ENCODE results near the gene MFSD12. TPM values are rescaled to one million over a fixed set of nuclear protein-coding genes. Genes with fewer than 3 reads are reported as not detected.
"Not testable (repeated sequence)": the region's sequence is repeated elsewhere in the genome, so short reads cannot be mapped to it uniquely, and the experiment has no call there.

Gene MFSD12
- total RNA-seq, 1 donor from 2014 or later, result 82.8 TPM

- no peak for DNase-seq (ENCODE audit: low spot score)
Observed at GRCh38 chr19:3537438-3538240, 19.7 kb downstream of the MFSD12 start.

DNA sequence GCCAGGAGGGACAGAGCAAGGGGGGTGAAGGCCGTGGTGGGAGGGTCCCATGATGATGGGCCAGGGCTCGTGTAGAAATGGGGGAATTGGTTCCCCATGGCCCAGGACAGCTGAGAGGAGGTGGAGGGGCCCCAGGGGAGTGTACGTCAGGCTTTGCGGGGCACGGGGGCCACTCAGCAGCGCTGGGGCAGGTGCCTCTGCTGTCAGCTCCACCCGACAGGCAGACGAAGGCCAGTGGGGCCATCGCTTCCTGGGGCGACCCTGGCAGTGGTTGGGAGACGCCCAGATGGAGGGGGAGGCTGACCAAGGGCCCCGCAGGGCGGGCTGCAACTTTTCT is 20.3 kb downstream of the MFSD12 start:
- no peak for DNase-seq (ENCODE audit: low spot score)

DNA sequence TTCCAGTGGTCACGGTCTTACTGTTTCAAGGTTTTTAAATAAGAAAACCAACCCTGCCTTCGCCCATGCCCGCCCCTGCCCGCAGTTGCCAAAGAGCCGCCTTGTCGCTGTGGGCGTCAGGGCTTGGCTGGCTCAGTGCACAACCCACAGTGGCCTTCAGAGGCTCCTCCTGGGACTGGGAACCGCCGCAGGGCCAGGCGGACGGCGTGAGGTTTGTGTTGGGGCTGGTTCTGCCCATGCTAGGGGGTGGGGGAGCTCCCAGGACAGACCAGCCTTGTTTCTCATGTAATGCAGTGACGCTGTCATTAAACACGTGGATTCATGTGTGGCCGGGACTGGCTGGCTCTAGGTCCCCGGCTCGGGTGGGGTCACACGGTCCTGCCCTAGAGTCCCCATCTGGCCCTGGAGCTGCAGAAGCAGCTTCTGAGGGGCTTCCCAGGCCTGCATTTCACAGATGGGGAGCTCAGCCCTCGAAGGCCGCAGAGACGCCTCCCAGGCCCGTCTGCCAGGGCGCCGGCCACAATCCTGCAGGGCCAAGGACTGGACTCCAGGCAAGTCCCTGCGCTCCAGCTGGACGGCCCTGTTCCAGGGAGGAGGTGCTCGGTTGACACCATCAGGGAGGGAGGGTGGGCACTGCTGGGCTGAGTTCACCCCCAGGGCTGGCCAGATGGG is 20.8 kb downstream of the MFSD12 start:
- no peak for DNase-seq (ENCODE audit: low spot score)

DNA sequence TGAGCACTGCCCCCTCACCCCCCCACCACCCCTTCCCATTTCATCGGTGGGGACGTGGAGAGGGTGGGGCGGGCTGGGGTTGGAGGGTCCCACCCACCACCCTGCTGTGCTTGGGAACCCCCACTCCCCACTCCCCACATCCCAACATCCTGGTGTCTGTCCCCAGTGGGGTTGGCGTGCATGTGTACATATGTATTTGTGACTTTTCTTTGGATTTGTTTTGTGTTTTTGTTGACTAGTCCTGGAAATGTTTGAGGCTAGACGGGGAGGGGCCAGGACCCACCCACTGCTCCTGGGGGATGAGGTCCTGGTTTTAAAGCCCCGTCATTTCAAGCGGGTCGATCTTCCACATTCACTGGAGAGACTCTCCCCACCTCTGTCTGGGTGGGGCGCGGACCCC is 21.4 kb downstream of the MFSD12 start:
- no peak for DNase-seq (ENCODE audit: low spot score)

DNA sequence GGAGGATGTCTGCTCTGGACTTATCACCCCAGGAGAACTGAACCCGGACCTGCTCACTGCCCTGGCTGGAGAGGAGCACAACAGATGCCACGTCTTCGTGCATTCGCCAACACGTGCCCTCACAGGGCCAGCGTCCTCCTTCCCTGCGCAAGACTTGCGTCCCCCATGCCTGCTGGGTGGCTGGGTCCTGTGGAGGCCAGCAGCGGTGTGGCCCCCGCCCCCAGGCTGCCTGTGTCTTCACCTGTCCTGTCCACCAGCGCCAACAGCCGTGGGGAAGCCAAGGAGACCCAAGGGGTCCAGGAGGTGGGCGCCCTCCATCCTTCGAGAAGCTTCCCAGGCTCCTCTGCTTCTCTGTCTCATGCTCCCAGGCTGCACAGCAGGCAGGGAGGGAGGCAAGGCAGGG is 21.8 kb downstream of the MFSD12 start:
- no peak for DNase-seq (ENCODE audit: low spot score)

DNA sequence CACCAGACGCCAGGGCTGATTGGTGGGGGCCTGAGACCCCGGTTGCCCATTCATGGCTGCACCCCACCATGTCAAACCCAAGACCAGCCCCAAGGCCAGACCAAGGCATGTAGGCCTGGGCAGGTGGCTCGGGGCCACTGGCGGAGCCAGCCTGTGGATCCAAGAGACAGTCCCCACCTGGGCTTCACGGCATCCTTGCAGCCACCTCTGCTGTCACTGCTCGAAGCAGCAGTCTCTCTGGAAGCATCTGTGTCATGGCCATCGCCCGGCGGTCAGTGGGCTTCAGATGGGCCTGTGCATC is 22.2 kb downstream of the MFSD12 start:
- no peak for DNase-seq (ENCODE audit: low spot score)

DNA sequence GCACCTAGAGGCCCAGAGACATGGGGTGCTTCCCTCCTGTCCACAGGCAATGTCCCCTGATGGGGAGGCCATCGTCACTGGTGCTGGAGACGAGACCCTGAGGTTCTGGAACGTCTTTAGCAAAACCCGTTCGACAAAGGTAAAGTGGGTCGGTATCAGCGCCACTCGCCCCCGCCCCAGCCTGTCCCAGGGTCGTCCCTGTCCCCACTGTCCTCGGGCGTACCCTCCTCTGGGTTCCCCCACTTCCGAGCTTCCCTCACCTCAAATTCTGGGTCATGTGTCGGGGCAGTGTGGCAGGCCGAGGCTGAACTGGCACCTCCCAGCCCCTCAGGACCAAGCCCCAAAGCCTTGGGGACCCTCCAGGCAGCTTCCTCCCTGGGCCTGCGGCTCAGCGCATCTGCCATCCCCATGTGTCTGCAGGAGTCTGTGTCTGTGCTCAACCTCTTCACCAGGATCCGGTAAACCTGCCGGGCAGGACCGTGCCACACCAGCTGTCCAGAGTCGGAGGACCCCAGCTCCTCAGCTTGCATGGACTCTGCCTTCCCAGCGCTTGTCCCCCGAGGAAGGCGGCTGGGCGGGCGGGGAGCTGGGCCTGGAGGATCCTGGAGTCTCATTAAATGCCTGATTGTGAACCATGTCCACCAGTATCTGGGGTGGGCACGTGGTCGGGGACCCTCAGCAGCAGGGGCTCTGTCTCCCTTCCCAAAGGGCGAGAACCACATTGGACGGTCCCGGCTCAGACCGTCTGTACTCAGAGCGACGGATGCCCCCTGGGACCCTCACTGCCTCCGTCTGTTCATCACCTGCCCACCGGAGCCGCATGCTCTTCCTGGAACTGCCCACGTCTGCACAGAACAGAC is 22.8 kb downstream of the MFSD12 start:
- DNase-seq (ENCODE audit: low spot score), result no peak

GRCh38 chr19:3533563-3534216 is 23.7 kb downstream of the MFSD12 start:
- no peak for DNase-seq (ENCODE audit: low spot score)

DNA sequence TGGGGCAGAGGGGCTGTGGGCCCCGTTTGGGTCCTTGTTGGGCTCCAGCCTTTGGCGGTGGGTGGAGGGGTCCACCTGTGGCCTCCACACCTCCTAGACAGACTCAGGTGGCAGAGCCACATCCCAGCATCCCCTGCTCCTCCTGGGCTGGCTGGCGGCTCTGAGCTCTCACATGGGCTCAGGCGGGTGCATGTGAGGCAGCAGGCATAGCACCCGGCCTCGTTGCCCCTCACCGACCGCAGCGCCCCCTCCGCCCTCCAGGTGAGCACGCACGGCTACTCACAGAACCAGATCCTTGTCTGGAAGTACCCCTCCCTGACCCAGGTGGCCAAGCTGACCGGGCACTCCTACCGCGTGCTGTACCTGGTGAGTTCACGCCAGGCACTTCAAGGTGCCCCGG is 24.4 kb downstream of the MFSD12 start:
- DNase-seq (ENCODE audit: low spot score), result no peak

DNA sequence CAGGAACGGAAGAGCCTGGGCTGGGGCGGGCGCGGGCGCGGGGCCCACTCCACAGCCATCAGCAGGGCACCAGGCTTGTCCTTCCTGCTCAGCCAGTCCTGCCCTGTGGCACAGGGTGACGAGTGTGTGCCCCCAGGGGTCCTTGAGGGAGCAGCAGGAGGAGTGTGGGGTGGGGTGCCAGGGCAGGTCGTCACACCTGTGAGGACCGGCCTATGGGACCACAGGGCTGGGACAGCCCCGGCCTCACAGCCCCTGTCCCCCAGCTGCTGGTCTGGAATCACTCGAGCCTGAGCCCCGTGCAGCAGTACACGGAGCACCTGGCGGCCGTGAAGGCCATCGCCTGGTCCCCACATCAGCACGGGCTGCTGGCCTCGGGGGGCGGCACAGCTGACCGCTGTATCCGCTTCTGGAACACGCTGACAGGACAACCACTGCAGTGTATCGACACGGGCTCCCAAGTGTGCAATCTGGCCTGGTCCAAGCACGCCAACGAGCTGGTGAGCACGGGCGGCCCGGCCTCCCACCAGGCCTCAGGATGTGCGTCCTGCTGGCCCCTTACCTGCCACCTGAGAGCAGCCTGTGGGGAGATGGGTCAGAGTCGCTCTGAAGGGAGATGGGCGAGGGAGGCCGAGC is 25.1 kb downstream of the MFSD12 start:
- DNase-seq (ENCODE audit: low spot score), result no peak

DNA sequence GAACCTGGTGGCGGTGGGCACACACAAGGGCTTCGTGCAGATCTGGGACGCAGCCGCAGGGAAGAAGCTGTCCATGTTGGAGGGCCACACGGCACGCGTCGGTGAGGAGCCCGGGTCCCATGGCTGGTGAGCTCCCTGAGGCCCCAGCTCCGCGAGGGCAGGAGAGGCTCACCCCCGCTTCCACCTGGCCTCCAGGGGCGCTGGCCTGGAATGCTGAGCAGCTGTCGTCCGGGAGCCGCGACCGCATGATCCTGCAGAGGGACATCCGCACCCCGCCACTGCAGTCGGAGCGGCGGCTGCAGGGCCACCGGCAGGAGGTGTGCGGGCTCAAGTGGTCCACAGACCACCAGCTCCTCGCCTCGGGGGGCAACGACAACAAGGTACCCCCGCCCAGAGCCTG is 25.7 kb downstream of the MFSD12 start:
- DNase-seq (ENCODE audit: low spot score), result no peak

GRCh38 chr19:3530389-3530788 is 27.0 kb downstream of the MFSD12 start:
- DNase-seq (ENCODE audit: low spot score), result no peak

DNA sequence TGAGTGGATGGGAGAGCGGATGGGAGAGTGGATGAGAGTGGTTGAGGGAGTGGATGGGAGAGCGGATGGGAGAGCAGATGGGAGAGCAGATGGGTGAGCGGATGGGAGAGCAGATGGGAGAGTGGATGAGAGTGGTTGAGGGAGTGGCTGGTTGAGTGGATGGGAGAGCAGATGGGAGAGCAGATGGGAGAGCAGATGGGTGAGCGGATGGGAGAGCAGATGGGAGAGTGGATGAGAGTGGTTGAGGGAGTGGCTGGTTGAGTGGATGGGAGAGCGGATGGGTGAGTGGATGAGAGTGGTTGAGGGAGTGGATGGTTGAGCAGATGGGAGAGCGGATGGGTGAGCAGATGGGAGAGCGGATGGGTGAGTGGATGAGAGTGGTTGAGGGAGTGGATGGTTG is 28.1 kb downstream of the MFSD12 start:
- DNase-seq (ENCODE audit: low spot score), result not testable (repeated sequence)

DNA sequence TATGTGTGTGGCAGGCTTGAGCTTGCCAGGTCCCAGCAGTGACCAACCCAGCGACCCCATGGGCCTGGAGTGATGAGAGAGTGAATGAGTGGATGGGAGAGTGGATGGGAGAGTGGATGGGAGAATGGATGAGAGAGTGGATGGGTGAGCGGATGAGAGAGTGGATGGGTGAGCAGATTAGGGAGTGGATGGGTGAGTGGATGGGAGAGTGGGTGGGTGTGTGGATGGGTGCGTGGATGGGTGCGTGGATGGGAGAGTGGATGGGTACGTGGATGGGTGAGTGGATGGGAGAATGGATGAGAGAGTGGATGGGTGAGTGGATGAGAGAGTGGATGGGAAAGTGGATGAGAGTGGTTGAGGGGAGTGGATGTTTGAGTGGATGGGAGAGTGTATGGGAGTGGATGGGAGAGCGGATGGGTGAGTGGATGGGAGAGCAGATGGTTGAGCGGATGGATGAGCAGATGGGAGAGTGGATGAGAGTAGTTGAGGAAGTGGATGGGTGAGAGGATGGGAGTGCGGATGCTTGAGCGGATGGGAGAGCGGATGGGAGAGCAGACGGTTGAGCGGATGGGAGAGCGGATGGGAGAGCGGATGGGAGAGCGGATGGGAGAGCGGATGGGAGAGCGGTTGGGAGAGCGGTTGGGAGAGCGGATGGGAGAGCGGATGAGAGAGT is 28.7 kb downstream of the MFSD12 start:
- no peak for DNase-seq (ENCODE audit: low spot score)

- no peak for DNase-seq (ENCODE audit: low spot score)
Observed at GRCh38 chr19:3528080-3528479, 29.3 kb downstream of the MFSD12 start.

- no peak for DNase-seq (ENCODE audit: low spot score)
Observed at GRCh38 chr19:3527238-3527910, 30.0 kb downstream of the MFSD12 start.

DNA sequence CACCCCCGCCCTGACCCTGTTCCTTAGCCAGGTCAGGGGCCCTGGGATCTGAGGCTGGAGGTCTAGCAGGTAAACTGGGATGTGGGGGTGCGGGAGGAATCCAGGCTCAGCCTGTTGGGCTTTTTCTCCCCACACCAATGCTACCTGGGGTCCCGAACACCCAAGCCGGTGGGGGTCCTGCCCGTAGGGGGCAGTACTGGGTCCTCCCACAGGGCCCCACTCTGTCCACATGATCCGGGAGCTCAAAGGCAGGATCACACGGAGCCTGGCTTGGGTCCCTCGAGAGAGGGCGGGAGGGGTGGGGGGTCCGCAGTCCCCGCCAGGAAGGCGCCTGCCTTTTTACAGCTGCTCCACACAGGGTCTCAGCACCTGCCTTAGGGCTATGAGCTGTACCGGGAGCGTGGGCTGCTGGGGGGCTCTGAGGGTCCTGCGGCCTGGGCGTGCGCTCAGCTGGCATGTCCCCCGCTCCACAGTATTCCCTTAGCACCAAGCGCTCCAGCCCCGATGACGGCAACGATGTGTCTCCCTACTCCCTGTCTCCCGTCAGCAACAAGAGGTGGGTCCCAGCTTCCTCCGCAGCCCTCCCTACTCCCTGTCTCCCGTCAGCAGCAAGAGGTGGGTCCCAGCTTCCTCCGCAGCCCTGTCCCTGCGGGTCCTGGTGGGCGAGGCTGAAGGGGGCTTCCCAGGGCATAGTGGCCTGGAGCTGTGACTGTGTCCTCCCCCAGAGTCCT is 30.7 kb downstream of the MFSD12 start:
- no peak for DNase-seq (ENCODE audit: low spot score)

DNA sequence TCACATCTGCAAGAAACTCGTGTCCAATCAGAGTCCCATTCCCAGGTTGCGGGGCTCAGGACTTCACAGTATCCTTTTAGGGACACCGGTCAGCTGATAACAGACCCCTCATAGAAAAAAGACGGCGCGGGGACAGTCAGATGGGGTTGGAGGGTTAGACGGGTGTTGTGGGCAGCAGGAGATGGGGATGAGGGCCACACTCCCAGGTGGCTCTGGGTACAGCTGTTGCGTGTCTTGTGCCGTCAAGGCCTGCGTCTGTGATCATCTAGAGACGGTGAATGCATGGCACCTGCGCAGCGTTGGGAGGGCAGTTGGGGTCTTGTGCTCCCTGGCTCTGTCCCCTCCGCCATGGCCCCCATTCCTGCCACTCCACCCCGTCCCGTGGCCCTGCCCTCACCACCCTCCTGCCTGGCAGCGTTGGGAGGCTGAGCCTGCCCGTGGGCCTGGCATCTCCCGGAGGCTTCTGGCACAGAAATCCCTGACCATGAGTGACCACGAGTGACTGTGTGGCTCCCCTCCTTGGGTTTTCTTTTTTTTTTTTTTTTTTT is 32.4 kb downstream of the MFSD12 start:
- DNase-seq (ENCODE audit: low spot score), result no peak

DNA sequence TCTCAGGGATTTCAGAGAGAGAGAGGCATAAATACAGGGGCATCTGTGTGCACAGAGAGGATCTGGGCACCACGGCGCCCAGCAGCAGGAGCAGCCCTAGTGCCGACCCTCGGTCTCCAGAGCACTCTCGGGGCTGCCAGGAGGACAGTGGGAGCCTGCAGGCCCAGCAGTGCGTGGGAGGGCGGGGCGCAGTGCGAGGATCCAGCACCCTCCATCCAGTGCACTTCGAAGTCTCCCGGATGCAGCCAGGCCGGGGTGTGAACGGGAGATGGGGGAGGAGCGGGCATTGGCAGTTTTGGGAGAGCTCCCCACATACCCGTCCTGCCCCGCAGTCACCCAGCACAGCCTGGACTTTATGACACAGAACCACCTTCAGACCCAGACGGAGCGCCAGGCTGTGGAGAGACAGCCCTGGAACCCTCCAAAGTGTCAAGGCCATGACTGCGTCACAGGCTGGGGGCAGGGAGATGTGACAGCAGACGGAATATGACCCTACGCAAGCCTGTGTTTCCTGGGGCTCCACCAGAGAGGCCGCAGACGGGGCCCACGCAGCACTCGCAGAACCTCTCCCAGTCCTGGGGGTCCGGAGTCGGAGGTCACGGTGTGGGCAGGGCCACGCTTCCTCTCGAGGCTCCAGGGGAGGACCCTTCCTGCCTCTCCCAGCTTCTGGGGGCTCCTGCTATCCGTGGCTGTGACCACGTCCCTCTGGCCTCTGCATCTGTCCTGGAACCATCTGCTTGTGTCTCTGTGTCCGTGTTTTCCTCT is 33.1 kb downstream of the MFSD12 start:
- no peak for DNase-seq (ENCODE audit: low spot score)

All from ureter (tissue), 1 donor.